HG02870 (cell line): Measurements from ENCODE around the gene GREB1L.
"Not testable (repeated sequence)": the region's sequence is repeated elsewhere in the genome, so short reads cannot be mapped to it uniquely, and the experiment has no call there.

Source experiments
- ATAC-seq: cut with Tn5 transposase; IDR thresholded peaks from one replicate; pipeline ENCODE4 v1.9.1; 2021; ENCODE audit warnings: mild to moderate bottlenecking, moderate library complexity; ENCODE audit not compliant: unreplicated experiment

The GREB1L gene

DNA sequence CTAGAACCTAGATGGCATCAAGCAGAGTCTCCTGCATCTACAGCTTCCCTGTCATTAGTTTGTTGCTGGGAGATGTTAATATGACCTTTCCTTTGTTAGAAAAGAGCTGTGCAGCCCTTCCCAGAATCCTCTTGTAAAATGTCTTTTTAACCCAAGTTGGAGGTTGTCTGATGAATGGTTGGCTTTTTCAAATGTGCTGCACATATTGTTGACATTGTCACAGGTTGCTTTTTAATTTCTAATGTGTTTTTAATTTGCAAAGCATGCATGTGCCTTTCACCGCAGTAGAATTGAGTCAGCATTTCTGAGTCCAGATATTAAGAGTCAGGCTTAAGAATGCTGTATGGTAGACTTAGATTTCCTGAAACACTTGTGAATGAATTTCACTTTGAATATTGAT, 120.8 kb downstream of the GREB1L start:
- no peak for ATAC-seq

DNA sequence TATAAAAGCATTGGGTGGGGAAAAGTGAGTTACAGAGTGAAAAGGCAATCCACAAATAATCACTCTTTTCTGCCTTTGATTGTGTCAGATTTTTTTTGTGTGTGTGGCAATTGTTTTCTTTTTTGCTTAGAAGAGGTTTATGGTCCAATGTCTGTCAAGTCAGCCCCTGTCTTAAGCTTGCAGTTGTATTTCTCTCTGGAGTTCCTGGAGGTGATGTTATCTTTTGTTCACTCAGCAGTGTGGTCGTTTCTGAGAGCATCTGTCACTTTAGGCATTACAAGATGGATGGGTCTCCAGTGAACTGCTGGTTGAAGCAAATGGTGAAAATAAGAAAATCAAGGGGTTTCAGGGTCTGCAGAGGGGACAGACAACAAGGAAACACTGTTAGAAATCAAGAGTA, 121.3 kb downstream of the GREB1L start:
- no peak for ATAC-seq

GRCh38 chr18:21364471-21364870, 122.4 kb downstream of the GREB1L start:
- ATAC-seq, result no peak

DNA sequence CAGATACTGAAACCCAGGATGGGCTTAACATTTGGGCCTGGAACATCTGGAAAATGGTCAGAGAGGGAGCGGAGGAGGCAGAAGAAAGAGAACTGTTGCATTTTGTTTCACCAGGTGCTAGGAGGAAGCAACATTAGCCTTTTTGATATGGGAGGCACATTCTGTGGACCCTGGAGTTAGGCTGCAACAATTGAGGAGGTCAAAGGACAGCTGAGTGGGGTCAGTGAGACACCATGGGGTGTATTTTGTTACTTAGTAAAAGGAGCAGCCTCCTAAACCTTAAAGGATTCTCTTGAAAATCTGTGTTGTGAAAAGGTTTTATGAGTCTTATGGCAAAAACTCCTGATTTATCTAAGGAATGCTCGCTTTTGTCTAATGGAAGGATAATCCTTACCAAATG, 124.9 kb downstream of the GREB1L start:
- no peak for ATAC-seq

DNA sequence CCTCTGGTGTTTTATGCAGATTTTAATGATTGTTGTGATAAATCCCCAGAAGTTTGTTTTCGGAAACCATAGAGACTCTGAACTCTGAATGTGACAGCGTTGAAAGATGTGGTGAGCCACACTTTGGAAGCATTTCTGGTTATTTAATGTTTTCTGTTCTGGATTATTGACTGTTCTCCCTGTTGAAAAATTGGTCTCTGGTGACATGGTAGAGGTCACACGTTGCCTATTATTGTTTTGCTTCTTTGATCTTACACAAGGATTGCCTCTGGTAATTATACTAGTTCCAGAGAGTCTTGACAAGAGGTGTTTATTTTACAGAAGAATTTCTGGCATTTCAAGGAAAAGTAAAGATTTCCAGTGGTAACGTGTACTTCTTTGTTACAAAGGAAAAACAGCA, 127.1 kb downstream of the GREB1L start:
- ATAC-seq, result no peak

DNA sequence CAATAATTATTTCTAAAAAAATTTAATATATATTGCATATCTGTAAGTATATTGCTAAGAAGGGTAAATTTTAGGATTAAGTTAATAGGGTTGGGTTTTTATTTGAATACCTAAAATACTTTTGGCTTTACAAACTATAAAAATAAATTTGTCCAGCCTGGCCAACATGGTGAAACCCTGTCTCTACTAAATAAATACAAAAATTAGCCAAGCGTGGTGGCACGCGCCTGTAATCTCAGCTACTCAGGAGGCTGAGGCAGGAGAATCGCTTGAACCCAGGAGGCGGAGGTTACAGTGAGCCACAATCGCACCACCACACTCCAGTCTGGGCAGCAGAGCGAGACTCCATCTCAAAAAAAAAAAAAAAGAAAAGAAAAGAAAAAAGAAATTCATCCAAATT, 127.6 kb downstream of the GREB1L start:
- not testable (repeated sequence) for ATAC-seq

GRCh38 chr18:21383031-21383430, 141.0 kb downstream of the GREB1L start:
- no peak for ATAC-seq

DNA sequence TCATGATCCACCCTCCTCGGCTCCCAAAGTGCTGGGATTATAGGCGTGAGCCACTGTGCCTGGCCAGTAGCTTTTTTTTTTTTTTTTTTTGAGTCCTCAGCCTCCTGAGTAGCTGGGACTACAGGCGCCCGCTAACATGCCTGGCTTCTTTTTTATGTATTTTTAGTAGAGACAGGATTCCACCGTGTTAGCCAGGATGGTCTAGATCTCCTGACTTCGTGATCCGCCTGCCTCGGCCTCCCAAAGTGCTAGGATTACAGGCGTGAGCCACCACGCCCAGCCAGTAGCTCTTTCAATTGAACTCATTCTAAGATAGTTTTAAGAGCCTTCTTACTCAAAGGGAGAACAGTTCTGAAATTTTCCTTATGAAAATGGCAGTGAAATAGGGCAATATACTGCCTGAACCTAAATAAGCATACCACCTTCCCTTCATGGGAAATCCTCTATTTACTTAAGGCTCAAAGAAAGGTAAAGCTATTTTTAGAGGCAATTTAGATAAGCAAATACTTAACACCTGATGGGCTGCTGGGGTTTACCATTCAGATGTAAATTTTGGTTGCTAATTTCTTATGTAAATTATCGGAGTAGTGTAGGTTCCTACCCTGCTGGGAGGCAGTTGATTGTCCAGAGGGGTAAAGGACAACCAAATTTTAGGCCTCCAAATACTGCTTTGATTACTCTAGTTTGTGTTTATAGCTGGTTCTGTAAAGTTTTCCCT, 144.7 kb downstream of the GREB1L start:
- ATAC-seq, result no peak

DNA sequence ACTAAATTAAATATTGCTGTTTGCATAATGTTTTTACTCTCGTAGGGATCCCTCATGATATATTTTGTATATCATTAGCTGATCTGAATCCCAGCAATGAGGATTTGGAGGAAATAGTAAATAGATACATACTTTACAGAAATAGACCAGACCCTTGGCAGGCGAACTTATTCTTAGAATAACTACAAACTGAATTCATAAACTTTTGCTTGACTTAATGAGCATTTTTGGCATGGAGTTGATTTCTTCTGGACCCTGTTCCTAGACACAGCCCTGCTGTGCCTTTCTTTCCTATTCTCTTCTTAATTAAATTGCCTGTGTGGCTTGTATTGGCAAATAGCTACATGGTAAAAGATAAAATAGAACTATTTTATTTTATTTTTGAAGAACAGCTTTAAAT, 145.9 kb downstream of the GREB1L start:
- no peak for ATAC-seq

GRCh38 chr18:21389283-21389682, 147.3 kb downstream of the GREB1L start:
- ATAC-seq, result no peak

- ATAC-seq, result no peak
These were observed 147.9 kb downstream of the GREB1L start for GRCh38 chr18:21389903-21390302.

GRCh38 chr18:21391074-21391673, 149.1 kb downstream of the GREB1L start:
- ATAC-seq, result no peak

- ATAC-seq, result no peak
These were observed 152.0 kb downstream of the GREB1L start for GRCh38 chr18:21393986-21394385.

- ATAC-seq, result no peak
These were observed 156.1 kb downstream of the GREB1L start for GRCh38 chr18:21398121-21398520.

DNA sequence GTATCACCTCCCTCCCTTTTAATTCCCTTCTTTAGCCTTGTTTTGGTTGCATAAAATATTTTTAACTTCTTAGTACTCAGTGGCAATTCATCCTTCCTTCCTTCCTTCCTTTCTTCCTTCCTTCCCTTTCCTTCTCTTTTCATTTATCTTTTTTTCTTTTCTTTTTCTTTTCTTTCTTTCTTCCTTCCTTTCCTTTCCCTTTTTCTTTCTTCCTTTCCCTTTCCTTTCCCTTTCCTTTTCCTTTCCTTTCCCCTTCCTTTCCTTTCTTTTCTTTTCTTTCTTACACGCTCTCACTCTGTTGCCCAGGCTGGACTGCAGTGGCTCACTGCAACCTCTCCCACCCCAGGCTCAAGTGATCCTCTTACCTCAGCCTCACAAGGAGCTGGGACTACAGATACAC, 160.2 kb downstream of the GREB1L start:
- ATAC-seq, result no peak

- no peak for ATAC-seq
These were observed 162.4 kb downstream of the GREB1L start for GRCh38 chr18:21404426-21404825.

GRCh38 chr18:21406116-21406515, 164.1 kb downstream of the GREB1L start:
- ATAC-seq, result no peak

- ATAC-seq, result no peak
These were observed 166.6 kb downstream of the GREB1L start for GRCh38 chr18:21408681-21409080.

DNA sequence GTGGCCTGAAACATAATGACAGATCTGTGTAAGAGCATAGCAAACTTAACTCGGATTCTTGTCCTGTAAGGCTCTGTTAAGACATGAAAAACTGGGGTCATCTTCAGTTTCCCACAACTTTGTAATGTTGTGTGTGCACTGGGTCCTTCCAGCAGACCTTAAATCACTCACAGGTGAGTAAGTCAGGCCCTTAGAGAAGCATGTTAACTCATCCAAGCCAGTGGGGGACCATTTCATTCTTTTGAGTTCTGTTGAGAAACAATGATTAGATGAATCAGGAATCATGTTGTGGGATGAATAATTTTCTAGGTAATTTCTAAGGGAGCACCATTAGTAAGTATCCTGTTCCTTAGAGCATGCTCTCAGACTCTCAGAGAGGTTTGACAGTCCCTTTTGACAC, 191.4 kb downstream of the GREB1L start:
- no peak for ATAC-seq

DNA sequence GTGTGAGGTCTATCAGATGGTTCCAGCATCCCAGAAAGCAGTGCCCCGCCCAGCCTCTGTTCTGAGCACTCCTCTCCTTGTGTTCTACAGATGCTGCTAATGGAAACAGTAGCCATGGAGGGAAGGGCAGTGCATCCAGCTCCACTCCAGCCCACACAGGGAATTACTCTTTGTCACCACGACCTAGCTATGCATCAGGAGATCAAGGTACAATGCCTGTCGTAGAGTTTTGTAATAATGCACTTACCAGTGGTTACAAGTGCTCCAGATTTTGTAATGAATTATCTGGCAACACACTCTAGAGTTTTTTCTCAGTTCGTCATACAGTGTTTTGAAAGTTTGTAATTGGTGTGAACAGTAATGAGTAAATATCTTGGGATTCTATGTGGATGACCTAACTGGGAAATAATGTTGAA, 197.4 kb downstream of the GREB1L start:
- ATAC-seq, result no peak

- ATAC-seq, result no peak
These were observed 199.6 kb downstream of the GREB1L start for GRCh38 chr18:21441670-21442069.

DNA sequence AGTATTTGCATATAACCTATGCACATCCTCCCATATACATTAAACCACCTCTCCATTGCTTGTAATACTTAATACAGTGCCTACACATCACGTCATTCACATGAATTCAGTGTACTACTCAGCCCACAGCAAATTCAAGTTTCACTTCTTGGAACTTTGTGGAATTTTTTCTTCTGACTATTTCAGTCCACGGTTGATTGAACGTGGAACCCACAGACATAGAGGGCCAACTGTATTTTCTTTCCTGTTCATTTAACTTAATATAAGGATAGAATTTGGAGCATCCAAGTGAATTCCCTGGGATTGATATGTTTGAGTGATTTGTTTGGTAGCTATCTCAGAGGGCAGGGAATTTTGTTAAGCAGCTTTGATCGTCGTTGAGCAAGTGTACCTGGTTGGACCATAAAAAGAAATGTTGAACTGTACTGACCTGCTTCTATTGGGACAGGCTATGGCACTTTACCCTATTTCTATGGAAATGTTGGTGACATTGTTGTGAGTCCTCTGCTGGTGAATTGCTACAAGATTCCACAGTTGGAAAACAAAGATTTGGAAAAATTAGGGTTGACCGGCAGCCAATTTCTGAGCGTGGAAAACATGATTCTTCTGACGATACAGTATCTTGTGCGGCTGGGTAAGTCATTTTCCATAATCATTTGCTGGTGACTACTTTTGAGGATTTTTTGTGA, 201.9 kb downstream of the GREB1L start:
- no peak for ATAC-seq
